Stimulated activated CD4-positive, alpha-beta T cell treated with anti-CD3 and anti-CD28 coated beads, Interleukin-4, amount 100 ng/mL, for 48 hours (primary cell): Measurements from ENCODE around the gene C16orf96.
A peak's percentile ranks its signal among the peaks of the same experiment; 100 is the strongest.

Source experiments
- DNase-seq, 2 donors: peaks; one replicate each; pipeline ENCODE4 v3.0.0-alpha.2; 2020; ENCODE audit warnings: low read depth in 2 of 2

Gene C16orf96

GRCh38 chr16:4525634-4526277 lies 30.4 kb upstream of the C16orf96 start:
- DNase-seq, result no peak

DNA sequence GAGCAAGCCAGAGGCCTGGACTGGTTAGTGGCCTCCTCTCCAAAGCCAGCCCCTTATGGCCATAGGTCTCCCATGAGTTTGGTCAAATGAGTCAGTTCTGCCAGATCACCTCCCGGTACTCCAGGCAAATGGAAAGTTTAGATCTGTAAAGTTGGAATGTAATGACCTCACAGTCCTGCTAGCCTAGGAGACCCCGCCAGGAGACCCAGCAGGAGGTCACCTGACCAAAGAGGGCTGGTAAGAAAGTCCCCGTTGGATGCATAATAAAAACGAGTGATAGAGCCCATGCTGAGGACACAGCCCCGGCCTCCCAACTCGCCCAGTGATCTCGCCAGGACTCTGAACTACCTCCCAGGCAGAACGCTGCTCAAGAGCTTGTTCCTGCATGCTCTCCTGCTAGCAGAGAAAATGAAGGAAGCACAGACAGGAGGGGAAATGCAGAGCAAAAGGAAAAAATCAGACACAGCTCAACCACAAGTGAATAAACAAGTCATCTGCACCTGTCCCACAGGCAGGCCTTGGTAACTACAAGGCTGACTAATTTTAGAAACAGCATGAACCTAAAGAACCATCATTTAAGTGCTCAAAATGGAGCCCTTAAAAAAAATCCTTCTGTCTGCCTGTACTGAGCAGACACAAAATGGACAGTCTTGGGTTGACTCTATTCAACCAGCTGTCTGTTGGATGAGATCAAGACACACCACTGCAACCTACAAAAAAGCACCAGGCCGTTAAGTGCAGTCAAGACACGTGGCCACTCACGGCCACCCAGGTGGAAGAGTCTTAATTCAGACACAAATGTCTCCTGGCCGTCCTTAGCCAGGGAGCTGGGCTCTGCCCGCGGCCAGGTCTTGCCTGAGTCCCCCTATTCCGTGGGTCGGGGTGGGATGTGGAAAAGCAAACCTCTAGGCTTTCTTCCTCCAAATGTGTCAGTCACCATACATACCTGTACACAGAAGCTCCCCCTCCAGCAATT lies 26.8 kb upstream of the C16orf96 start:
- no peak for DNase-seq

DNA sequence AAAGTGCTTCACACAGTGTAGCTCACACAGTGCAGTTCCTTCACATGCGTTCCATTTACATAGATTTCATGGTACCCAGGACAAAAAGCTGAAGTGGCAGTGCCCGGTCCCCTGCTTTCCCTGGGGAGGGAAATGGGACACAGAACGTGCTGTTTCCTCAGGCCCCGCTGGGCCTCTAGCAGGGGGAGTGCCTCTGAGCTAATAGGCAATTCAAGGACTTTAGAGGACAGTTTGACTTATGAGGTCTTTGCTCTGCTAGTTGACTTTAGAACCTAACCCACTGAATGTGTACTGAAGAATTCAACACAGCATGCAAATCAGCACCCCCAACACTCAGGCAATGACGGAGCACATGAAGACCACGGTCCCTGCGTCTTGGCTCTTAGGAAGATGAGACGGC lies 24.3 kb upstream of the C16orf96 start:
- no peak for DNase-seq

DNA sequence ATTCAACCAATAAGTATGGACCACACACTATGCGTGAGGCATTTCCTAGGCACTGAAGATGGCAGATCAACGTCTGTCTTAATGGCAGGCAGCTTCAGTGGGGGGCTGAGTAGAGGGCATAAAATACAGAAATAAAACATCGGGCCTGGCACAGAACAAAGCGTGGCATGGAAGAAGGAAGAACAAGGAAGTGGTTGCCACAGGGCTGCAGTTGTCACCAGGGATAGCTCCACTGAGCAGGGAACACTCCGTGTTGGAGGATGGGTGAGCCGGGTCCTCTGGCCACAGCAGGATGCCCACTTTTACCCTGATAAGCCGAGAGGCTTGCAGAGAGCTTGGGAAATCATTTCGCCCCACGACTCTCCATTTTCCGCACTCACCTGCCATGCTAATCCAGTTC lies 23.9 kb upstream of the C16orf96 start:
- no peak for DNase-seq

- no peak for DNase-seq
Observed at GRCh38 chr16:4533490-4533889, 22.6 kb upstream of the C16orf96 start.

DNA sequence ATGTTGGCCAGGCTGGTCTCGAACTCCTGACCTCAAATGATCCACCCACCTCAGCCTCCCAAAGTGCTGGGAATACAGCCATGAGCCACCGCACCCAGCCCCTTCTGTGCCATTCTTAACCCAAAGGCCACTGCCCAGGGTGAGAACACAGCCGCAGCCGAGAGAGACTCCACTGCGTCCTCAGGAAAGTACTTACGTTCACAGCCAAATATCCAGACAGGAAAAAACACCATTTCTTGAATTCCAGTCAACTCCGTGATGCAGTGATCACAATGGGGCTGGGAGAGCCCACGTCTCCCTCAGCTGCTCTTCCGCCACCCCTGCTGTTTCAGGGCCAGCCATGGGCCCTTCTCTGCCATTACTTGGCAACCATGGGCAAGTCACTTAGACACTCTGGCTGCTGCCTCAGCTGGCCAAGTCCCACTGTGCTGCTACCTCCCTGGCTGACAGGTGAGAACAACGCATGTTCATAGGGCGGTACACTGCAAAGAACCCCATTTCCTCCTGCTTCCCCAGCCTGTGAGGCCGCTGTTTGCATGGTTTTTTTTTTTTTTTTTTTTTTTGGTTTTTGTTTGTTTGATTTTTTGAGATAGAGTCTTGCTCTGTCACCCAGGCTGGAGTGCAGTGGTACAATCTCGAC lies 21.9 kb upstream of the C16orf96 start:
- no peak for DNase-seq

GRCh38 chr16:4535627-4536108 lies 20.5 kb upstream of the C16orf96 start:
- peak in 1 of 2 donors; percentile 32 for DNase-seq

- no peak for DNase-seq
Observed at GRCh38 chr16:4536391-4537106, 19.6 kb upstream of the C16orf96 start.

GRCh38 chr16:4537376-4538343 lies 18.5 kb upstream of the C16orf96 start:
- DNase-seq, result no peak

DNA sequence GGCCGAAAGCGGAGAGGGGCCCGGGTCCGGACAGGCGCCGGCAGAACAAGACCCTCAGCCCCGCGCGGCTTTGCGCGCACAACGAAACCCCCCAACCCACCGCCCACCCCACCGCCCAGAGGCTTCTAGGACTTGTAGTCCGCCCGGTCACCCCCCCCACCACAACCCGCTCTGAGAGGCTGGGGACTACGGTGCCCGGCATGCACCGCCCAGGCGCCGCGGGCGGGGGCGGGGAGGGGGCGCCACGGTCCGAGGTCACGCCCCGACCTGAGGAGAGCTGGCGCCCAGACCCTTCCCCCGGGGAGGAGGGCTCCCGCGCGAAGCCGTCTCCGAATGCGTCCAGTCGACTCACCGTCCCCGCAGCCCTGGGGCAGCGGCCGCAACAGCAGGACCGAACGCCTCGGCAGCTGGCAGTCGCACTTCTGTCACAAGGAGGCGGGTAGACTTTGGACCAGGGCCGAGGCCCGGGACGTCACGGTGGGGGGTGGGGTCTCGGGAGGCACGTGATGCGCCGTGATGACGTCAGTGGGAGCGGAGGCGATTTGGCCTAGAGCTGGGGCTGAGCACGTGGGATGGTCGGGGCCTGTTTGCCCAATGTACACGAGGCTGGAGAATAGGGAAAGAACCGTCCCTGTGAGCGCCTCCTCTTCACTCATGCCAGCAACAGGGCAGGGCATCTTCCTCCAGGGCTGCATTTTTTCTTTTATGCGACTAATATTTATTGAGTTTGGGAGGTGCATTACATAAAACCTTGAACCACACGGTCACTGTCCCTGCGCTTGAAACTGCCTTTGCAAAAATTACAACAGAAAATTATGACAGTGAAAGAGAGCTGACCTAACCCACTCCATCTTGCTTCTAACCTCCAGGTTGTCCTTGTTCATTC lies 17.5 kb upstream of the C16orf96 start, which contains the start of gene CDIP1:
Gene CDIP1, minus strand, starts transcription at position 424 of the 886 bp plus-strand sequence. CDS start 24,643 bp downstream, outside the sequence.
- peak; percentile 96 to 99 for DNase-seq

DNA sequence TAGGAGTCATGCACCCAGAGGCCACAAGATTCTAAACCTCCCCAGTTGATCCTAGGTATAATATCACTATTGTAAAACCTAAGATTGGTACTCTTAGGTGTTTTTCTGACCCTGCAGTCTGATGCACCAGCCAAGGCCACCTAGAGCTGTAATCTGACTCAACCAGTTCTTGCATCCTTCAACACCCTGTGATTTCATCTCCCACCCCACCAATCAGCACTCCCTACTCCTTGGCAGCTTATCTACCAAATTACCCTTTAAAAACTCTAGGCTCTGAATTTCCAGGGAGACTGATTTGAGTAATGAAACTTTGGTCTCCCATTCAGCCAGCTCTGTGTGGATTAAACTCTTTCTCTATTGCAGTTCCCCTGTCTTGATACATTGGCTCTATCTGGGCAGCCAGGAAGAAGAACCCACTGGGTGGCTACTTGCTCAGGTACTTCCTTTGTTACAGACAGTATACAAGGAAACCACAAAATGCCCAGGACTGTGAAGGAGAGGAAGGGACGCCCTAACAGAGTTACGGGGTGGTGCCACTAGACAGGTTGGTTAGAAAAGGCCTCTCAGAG lies 16.3 kb upstream of the C16orf96 start:
- DNase-seq, result no peak

GRCh38 chr16:4544473-4544872 lies 11.7 kb upstream of the C16orf96 start:
- no peak for DNase-seq

- DNase-seq, result no peak
Observed at GRCh38 chr16:4548124-4548523, 8.0 kb upstream of the C16orf96 start.

GRCh38 chr16:4550591-4550990 lies 5.5 kb upstream of the C16orf96 start:
- DNase-seq, result no peak

DNA sequence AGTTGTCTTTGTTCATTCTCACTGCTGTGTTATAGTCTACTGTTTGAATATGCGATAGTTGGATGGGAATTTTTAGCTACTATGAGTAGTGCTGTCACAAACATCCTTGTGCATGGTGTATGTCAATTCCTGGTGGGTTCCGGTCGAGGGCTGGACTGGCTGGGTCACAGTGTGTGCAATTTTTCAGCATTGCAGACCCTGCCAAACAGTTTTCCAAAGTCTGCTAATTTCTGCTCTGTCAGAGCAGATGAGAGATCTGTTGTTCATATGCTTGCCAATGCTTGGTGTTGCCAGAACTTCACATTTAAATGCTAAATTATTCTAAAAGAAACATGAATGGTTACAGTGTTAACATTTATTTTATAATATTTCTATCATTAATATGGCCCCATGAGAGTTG lies 3.6 kb upstream of the C16orf96 start:
- no peak for DNase-seq

DNA sequence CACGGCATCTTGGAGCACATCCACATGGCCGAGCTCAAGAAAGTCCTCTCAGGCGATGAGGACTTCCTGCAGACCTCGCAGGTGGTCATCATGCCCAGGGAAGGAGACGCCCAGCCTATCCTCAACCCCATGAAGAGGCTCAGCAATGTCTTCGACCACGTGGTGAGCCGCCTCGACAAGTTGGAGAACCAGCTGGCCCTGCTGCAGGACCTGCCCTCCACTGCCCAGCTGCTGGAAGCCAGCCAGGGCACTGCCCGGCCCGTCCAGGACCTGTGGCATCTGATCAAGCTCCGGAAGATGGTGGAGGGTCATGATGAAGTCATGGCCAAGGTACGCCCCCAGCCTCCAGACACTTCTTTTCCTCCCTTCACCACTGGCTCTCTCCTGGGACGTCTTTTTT lies 440 bp downstream of the C16orf96 start:
- DNase-seq, result no peak

GRCh38 chr16:4557973-4558372 lies 1.8 kb downstream of the C16orf96 start:
- no peak for DNase-seq

- no peak for DNase-seq
Observed at GRCh38 chr16:4561596-4561995, 5.5 kb downstream of the C16orf96 start.

- no peak for DNase-seq
Observed at GRCh38 chr16:4564661-4565267, 8.6 kb downstream of the C16orf96 start.
